HEK293 (cell line): ENCODE results near the gene GTPBP4.

Source experiments
- CTCF ChIA-PET: fragments of 350-600 bp; formaldehyde crosslinking; extraction: SDS; loops from one replicate; lab custom pipeline; 2021; ENCODE audit warnings: antibody characterized with exemption; lab: Yijun Ruan, JAX
- POLR2A ChIA-PET: fragments of 300-600 bp; formaldehyde crosslinking; extraction: SDS; loops from one replicate; lab custom pipeline; 2020; ENCODE audit warnings: antibody characterized with exemption, inconsistent platforms; lab: Yijun Ruan, JAX
- H3K27ac ChIP-seq: fragments of 200-500 bp; sonication (Bioruptor generic); 2 replicates; pipeline ENCODE4 v1.5.1; 2014; ENCODE audit warnings: low read depth, low read length, control low read depth, inconsistent platforms; ENCODE audit errors: extremely low read depth
- H3K36me3 ChIP-seq, 2 experiments: fragments of 200-500 bp in 1 of 2; sonication (Bioruptor generic) in 1 of 2; 1 replicate in 1 of 2; 2 replicates in 1 of 2; pipeline ENCODE4 v1.5.1; 2014 to 2017; ENCODE audit warnings: inconsistent platforms in 2 of 2, low read length in 2 of 2; ENCODE audit not compliant: control insufficient read depth in 2 of 2, insufficient read depth in 1 of 2
- H3K4me1 ChIP-seq: fragments of 200-500 bp; sonication (Bioruptor generic); 2 replicates; pipeline ENCODE4 v1.5.1; 2014; ENCODE audit warnings: mild to moderate bottlenecking, low read length, inconsistent platforms; ENCODE audit not compliant: control insufficient read depth, insufficient read depth
- H3K4me3 ChIP-seq: 2 replicates; pipeline ENCODE4 v1.5.1; 2011; ENCODE audit warnings: low read depth, mild to moderate bottlenecking, control low read depth, low read length, moderate library complexity
- H3K9me3 ChIP-seq: fragments of 200-500 bp; sonication (Bioruptor generic); 2 replicates; pipeline ENCODE4 v1.5.1; 2014; ENCODE audit warnings: low read depth, low read length, inconsistent platforms; ENCODE audit not compliant: control insufficient read depth, insufficient read depth
- GLI2 ChIP-seq: fragments of 450-650 bp; formaldehyde crosslinking; IDR thresholded peaks from 2 replicates; pipeline ENCODE4; 2017; ENCODE audit warnings: missing biosample characterization, missing genetic modification characterization, low read depth, borderline replicate concordance
- KLF1 ChIP-seq: fragments of 450-650 bp; formaldehyde crosslinking; IDR thresholded peaks from 2 replicates; pipeline ENCODE4 v1.5.1; 2016; ENCODE audit warnings: missing biosample characterization, missing genetic modification characterization
- MEIS1 ChIP-seq: sonication (generic); formaldehyde crosslinking; IDR thresholded peaks from 2 replicates; pipeline ENCODE4 v1.8.1; 2022; ENCODE audit warnings: missing genetic modification reagents, mild to moderate bottlenecking, borderline replicate concordance
- SALL2 ChIP-seq: fragments of 450-650 bp; formaldehyde crosslinking; IDR thresholded peaks from 2 replicates; pipeline ENCODE4 v1.5.0; 2017; ENCODE audit warnings: missing biosample characterization, mild to moderate bottlenecking, missing genetic modification characterization, borderline replicate concordance
- SP7 ChIP-seq: fragments of 450-650 bp; formaldehyde crosslinking; IDR thresholded peaks from 2 replicates; pipeline ENCODE4 v1.5.1; 2016; ENCODE audit warnings: missing biosample characterization, missing genetic modification characterization
- ZEB2 ChIP-seq: fragments of 450-650 bp; formaldehyde crosslinking; IDR thresholded peaks from 2 replicates; pipeline ENCODE4 v1.5.1; 2016; ENCODE audit warnings: missing biosample characterization, missing genetic modification characterization
- ZIC2 ChIP-seq: fragments of 450-650 bp; formaldehyde crosslinking; IDR thresholded peaks from 2 replicates; pipeline ENCODE4 v1.5.1; 2016; ENCODE audit warnings: missing biosample characterization, missing genetic modification characterization
- ZNF10 ChIP-seq: fragments of 450-650 bp; formaldehyde crosslinking; IDR thresholded peaks from 2 replicates; pipeline ENCODE4 v1.5.1; 2017; ENCODE audit warnings: missing biosample characterization, missing genetic modification characterization
- ZNF16 ChIP-seq: fragments of 450-650 bp; formaldehyde crosslinking; IDR thresholded peaks from 2 replicates; pipeline ENCODE4 v1.5.1; 2016; ENCODE audit warnings: low read depth, missing biosample characterization, missing genetic modification characterization
- ZNF391 ChIP-seq: fragments of 450-650 bp; formaldehyde crosslinking; IDR thresholded peaks from 2 replicates; pipeline ENCODE4 v1.5.1; 2016; ENCODE audit warnings: low read depth, missing biosample characterization, missing genetic modification characterization, borderline replicate concordance
- ZNF433 ChIP-seq: fragments of 450-650 bp; formaldehyde crosslinking; IDR thresholded peaks from 2 replicates; pipeline ENCODE4 v1.5.1; 2016; ENCODE audit warnings: missing biosample characterization, missing genetic modification characterization, low read depth
- ZNF501 ChIP-seq: fragments of 450-650 bp; formaldehyde crosslinking; IDR thresholded peaks from 2 replicates; pipeline ENCODE4 v1.5.1; 2016; ENCODE audit warnings: missing biosample characterization, missing genetic modification characterization
- ZNF610 ChIP-seq: fragments of 450-650 bp; formaldehyde crosslinking; IDR thresholded peaks from 2 replicates; pipeline ENCODE4 v1.5.1; 2016; ENCODE audit warnings: missing biosample characterization, missing genetic modification characterization, borderline replicate concordance
- ZNF654 ChIP-seq: fragments of 450-650 bp; formaldehyde crosslinking; IDR thresholded peaks from 2 replicates; pipeline ENCODE4 v1.5.1; 2016; ENCODE audit warnings: low read depth, missing biosample characterization, missing genetic modification characterization
- ZNF76 ChIP-seq: fragments of 450-650 bp; formaldehyde crosslinking; IDR thresholded peaks from 2 replicates; pipeline ENCODE4; 2016; ENCODE audit warnings: low read depth, missing biosample characterization, missing genetic modification characterization, borderline replicate concordance
- TF ChIP-seq, protein P1 (sequence below): fragments of 450-650 bp; formaldehyde crosslinking; IDR thresholded peaks from 2 replicates; pipeline ENCODE4 v1.5.1; 2017; ENCODE audit warnings: missing biosample characterization, missing genetic modification characterization
- TF ChIP-seq, protein P2 (sequence below): fragments of 450-650 bp; formaldehyde crosslinking; IDR thresholded peaks from 2 replicates; pipeline ENCODE4 v1.5.1; 2016; ENCODE audit warnings: missing biosample characterization, missing genetic modification characterization
- TF ChIP-seq, protein P3 (sequence below): fragments of 450-650 bp; formaldehyde crosslinking; IDR thresholded peaks from 2 replicates; pipeline ENCODE4 v1.5.1; 2016; ENCODE audit warnings: missing biosample characterization, missing genetic modification characterization
- TF ChIP-seq, protein P4 (sequence below): fragments of 450-650 bp; formaldehyde crosslinking; IDR thresholded peaks from 2 replicates; pipeline ENCODE4 v1.5.1; 2016; ENCODE audit warnings: missing biosample characterization, missing genetic modification characterization
- TF ChIP-seq, protein P5 (sequence below): fragments of 450-650 bp; formaldehyde crosslinking; IDR thresholded peaks from 2 replicates; pipeline ENCODE4 v1.5.1; 2016; ENCODE audit warnings: missing biosample characterization, missing genetic modification characterization, low read depth

GTPBP4 gene

DNA sequence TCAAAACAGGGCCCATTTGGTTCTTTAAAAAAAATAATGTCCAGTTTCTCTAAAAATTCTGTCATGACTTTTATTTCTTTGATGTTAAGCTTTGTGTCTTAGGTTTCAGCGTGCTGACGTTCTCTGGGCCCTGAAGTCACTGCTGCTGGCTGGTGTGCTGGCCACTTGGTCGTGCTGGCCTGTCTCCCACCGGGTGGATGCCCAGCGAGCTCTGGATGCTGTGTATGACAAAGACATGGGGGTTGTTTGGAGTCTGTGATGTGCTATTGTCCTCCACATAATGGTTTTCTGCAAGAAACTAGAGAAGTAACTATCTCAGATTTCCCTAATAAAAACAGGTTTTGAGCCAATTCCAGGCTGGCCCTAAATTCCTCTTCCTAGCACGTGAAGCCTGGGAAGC is 47.0 kb downstream of the GTPBP4 start:
- POLR2A ChIA-PET, result interaction anchor here (1.3 kb wide), 1 partner anchor 14 kb away, joined by 4 read pairs; the partner anchor contains the start of gene IDI1
- Histone ChIP-seq H3K27ac (no peak overlapping the region), H3K4me3 (no peak overlapping the region)
- TF ChIP-seq, protein P1, sequence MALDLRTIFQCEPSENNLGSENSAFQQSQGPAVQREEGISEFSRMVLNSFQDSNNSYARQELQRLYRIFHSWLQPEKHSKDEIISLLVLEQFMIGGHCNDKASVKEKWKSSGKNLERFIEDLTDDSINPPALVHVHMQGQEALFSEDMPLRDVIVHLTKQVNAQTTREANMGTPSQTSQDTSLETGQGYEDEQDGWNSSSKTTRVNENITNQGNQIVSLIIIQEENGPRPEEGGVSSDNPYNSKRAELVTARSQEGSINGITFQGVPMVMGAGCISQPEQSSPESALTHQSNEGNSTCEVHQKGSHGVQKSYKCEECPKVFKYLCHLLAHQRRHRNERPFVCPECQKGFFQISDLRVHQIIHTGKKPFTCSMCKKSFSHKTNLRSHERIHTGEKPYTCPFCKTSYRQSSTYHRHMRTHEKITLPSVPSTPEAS (tag by site-specific recombination), result no peak
- TF ChIP-seq ZNF16 (tag by site-specific recombination) (no peak), ZNF10 (no peak), SP7 (tag by site-specific recombination) (no peak), ZNF76 (no peak), ZNF610 (no peak), ZNF654 (tag by site-specific recombination) (no peak), KLF1 (tag by site-specific recombination) (no peak), ZNF391 (tag by site-specific recombination) (no peak), ZEB2 (tag by site-specific recombination) (no peak), SALL2 (tag by site-specific recombination) (no peak), GLI2 (tag by site-specific recombination) (no peak), ZNF433 (tag by site-specific recombination) (no peak), ZNF501 (tag by site-specific recombination) (no peak), MEIS1 (CRISPR knock-in tag) (no peak), ZIC2 (no peak)
- TF ChIP-seq, protein P2, sequence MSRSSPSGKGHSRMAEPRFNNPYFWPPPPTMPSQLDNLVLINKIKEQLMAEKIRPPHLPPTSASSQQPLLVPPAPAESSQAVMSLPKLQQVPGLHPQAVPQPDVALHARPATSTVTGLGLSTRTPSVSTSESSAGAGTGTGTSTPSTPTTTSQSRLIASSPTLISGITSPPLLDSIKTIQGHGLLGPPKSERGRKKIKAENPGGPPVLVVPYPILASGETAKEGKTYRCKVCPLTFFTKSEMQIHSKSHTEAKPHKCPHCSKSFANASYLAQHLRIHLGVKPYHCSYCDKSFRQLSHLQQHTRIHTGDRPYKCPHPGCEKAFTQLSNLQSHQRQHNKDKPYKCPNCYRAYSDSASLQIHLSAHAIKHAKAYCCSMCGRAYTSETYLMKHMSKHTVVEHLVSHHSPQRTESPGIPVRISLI (tag by site-specific recombination), result no peak
- TF ChIP-seq, protein P3, sequence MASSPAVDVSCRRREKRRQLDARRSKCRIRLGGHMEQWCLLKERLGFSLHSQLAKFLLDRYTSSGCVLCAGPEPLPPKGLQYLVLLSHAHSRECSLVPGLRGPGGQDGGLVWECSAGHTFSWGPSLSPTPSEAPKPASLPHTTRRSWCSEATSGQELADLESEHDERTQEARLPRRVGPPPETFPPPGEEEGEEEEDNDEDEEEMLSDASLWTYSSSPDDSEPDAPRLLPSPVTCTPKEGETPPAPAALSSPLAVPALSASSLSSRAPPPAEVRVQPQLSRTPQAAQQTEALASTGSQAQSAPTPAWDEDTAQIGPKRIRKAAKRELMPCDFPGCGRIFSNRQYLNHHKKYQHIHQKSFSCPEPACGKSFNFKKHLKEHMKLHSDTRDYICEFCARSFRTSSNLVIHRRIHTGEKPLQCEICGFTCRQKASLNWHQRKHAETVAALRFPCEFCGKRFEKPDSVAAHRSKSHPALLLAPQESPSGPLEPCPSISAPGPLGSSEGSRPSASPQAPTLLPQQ, result no peak
- TF ChIP-seq, protein P4, sequence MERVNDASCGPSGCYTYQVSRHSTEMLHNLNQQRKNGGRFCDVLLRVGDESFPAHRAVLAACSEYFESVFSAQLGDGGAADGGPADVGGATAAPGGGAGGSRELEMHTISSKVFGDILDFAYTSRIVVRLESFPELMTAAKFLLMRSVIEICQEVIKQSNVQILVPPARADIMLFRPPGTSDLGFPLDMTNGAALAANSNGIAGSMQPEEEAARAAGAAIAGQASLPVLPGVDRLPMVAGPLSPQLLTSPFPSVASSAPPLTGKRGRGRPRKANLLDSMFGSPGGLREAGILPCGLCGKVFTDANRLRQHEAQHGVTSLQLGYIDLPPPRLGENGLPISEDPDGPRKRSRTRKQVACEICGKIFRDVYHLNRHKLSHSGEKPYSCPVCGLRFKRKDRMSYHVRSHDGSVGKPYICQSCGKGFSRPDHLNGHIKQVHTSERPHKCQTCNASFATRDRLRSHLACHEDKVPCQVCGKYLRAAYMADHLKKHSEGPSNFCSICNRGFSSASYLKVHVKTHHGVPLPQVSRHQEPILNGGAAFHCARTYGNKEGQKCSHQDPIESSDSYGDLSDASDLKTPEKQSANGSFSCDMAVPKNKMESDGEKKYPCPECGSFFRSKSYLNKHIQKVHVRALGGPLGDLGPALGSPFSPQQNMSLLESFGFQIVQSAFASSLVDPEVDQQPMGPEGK, result no peak
- TF ChIP-seq, protein P5, sequence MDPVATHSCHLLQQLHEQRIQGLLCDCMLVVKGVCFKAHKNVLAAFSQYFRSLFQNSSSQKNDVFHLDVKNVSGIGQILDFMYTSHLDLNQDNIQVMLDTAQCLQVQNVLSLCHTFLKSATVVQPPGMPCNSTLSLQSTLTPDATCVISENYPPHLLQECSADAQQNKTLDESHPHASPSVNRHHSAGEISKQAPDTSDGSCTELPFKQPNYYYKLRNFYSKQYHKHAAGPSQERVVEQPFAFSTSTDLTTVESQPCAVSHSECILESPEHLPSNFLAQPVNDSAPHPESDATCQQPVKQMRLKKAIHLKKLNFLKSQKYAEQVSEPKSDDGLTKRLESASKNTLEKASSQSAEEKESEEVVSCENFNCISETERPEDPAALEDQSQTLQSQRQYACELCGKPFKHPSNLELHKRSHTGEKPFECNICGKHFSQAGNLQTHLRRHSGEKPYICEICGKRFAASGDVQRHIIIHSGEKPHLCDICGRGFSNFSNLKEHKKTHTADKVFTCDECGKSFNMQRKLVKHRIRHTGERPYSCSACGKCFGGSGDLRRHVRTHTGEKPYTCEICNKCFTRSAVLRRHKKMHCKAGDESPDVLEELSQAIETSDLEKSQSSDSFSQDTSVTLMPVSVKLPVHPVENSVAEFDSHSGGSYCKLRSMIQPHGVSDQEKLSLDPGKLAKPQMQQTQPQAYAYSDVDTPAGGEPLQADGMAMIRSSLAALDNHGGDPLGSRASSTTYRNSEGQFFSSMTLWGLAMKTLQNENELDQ (tag by site-specific recombination), result no peak
- TF ChIP-seq, all 188 proteins: peak for 0
- Histone ChIP-seq H3K4me1 (no peaks in the 10 kb centered on the region), H3K36me3 (peaks cover 6 to 30% of the 10 kb centered on the region in 2 experiments; a peak in 2 of 3 replicates), H3K9me3 (no peaks in the 10 kb centered on the region)
- CTCF ChIA-PET, result interaction anchor here (0.6 kb wide), 1 partner anchor 15 kb away, joined by 5 read pairs; no protein-coding TSS in a partner anchor
